Measurements from ENCODE around the gene ALDH8A1. TPM values are rescaled to one million over a fixed set of nuclear protein-coding genes. Genes with fewer than 3 reads are reported as not detected.
"Not testable (repeated sequence)": the region's sequence is repeated elsewhere in the genome, so short reads cannot be mapped to it uniquely, and the experiment has no call there.

ALDH8A1 gene
- total and polyA plus RNA-seq, 11 donors = 0.08 to 0.63 (median 0.23) TPM; not detected in 2

DNA sequence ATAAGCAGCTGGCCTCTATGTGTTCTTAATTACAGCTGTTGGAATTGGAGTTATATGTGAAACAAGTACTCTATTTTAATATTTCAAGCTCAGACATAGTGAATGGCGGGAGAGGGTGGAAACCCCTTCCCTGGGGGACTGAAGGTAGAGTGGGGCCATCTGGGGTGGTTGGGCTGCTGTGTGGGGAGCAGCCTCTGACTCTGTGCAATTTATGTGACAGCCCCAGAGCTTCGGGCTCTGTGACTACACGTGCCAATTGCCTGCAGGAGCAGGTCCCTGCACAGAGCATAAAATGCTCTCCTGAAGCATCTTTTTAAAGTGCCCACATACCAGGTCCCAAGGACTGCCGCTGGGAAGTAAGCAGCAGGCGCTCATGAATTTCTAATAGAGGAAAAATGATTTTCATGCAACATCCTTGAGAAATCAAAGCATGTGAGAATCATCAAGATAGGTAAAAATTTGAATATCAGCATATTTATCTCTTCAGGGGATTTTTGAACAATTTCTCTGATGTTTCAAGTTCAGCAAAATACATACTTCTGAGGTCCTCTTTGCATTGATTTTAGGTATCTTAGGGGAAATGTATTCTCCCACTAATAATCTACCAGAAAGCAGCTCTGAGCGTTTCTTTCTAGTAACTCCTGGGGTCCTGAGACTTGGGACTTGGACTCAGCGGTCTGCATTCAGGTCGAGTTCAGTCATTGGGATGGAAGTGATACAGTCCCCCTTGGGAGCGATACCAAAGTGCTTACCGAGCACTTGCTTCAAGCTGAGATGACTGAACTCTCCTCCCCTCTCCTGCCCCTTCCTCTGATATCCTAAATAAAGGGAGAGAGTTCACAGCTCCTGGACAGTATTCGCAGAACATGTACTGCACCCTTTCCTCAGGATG, 40.0 kb downstream of the ALDH8A1 start:
- TF ChIP-seq, protein P1, sequence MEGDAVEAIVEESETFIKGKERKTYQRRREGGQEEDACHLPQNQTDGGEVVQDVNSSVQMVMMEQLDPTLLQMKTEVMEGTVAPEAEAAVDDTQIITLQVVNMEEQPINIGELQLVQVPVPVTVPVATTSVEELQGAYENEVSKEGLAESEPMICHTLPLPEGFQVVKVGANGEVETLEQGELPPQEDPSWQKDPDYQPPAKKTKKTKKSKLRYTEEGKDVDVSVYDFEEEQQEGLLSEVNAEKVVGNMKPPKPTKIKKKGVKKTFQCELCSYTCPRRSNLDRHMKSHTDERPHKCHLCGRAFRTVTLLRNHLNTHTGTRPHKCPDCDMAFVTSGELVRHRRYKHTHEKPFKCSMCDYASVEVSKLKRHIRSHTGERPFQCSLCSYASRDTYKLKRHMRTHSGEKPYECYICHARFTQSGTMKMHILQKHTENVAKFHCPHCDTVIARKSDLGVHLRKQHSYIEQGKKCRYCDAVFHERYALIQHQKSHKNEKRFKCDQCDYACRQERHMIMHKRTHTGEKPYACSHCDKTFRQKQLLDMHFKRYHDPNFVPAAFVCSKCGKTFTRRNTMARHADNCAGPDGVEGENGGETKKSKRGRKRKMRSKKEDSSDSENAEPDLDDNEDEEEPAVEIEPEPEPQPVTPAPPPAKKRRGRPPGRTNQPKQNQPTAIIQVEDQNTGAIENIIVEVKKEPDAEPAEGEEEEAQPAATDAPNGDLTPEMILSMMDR (IDR thresholded peaks at IDR 0.05) = no peak
- TF ChIP-seq POLR2A (IDR thresholded peaks at IDR 0.05) = no peak
- no peak for ATAC-seq
- Histone ChIP-seq H3K27ac (no peak overlapping the region), H3K9me3 (no peaks in the 10 kb centered on the region), H3K4me1 (peaks cover 0 to 18% (median 0%) of the 10 kb centered on the region in 12 donors), H3K27me3 (no peaks in the 10 kb centered on the region), H3K36me3 (no peaks in the 10 kb centered on the region), H3K4me3 (no peak overlapping the region)
- no peak for DNase-seq
- intact Hi-C loops (cut with DNase I) = no loop called here
- 47 to 56% (median 49%) methylated on average over 11 of the region's 11 CpGs for WGBS, 4 donors

DNA sequence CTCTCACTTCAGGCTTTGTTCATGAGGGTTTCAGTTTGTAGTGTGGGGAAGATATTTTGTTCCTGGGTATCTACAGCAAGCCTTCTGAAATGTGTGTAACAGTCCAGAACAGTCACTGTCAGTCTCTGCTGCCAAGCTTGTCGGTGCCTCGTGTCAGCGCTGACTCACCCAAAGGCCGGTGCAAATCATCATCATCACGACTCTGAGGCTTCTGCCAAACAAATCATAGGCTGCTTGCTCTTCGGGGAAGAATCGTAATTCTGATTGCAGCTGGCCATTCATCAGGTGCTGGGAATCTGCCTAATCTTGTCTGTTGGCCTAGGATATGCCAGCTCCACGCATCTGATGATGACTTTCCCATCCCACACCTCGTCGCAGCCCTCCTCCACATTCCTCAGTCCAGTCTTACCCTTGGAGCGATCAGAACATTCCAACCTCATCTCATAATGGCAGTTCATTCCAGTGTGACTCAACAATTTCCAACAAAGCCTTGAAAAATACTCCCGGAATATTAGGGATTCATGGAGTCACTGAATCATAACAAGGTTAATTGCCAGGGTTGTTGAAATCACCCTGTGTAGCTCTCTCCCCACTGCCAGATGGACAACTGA, 40.9 kb downstream of the ALDH8A1 start:
- Histone ChIP-seq H3K9me3 (no peaks in the 10 kb centered on the region), H3K27ac (peak overlapping the region in 6 of 12 donors; percentile 21 to 60 (median 32)), H3K27me3 (no peaks in the 10 kb centered on the region), H3K4me1 (peaks cover 0 to 18% (median 0%) of the 10 kb centered on the region in 12 donors), H3K4me3 (peak overlapping the region in 2 of 12 donors; percentile 16 to 21), H3K36me3 (no peaks in the 10 kb centered on the region)
- intact Hi-C loops (cut with DNase I) = no loop called here
- WGBS, 4 donors = 39 to 66% (median 54%) methylated on average over 10 to 12 of the region's 12 CpGs
- ATAC-seq (peak; percentile 81 to 97 (median 93)), DNase-seq (peak; percentile 47 to 79 (median 68))
- TF ChIP-seq POLR2A (IDR thresholded peaks at IDR 0.05) = no peak
- TF ChIP-seq, protein P1 (IDR thresholded peaks at IDR 0.05) = no peak

DNA sequence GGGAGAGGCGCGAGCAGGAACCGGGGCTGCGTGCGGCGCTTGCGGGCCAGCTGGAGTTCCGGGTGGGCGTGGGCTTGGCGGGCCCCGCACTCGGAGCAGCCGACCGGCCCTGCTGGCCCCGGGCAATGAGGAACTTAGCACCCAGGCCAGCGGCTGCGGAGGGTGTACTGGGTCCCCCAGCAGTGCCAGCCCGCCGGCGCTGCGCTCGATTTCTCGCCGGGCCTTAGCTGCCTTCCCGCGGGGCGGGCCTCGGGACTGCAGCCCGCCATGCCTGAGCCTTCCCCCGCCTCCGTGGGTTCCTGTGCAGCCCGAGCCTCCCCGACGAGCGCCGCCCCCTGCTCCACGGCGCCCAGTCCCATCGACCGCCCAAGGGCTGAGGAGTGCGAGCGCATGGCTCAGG, 45.2 kb downstream of the ALDH8A1 start:
- DNase-seq; H3K27me3 ChIP-seq; intact Hi-C loops (cut with DNase I); ATAC-seq; H3K9me3 ChIP-seq; H3K27ac ChIP-seq; H3K4me3 ChIP-seq; H3K36me3 ChIP-seq: not testable (repeated sequence)
- 96 to 100% (median 98%) methylated on average over 7 to 42 of the region's 42 CpGs for WGBS, 4 donors
- peaks cover 0 to 17% (median 0%) of the 10 kb centered on the region in 12 donors for H3K4me1 ChIP-seq

DNA sequence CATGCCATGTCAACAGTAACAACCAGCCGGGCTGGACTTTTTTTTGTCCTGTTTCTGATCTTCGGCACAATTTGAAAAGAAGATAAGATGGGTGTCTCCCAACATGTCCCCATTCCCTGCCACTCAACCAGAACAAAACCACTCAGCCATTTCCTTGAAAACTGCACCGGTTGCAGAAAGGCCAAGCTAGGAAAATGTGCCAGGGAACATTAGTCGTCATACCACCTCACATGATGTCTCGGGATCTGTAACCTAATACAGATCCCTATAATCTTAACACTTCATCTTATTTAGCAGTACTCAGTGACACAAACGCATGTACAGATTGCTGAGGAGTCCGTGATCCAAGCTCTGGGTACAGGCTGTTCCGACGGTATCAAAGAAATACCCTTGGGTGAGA, 46.5 kb downstream of the ALDH8A1 start:
- DNase-seq (no peak), ATAC-seq (no peak)
- no peaks in the 10 kb centered on the region for H3K36me3 ChIP-seq
- H3K27me3 ChIP-seq = no peaks in the 10 kb centered on the region
- peaks cover 0 to 4% (median 0%) of the 10 kb centered on the region in 12 donors for H3K4me1 ChIP-seq
- H3K4me3 ChIP-seq = no peak overlapping the region
- TF ChIP-seq, protein P1 (IDR thresholded peaks at IDR 0.05) = no peak
- TF ChIP-seq POLR2A (IDR thresholded peaks at IDR 0.05) = no peak
- no peaks in the 10 kb centered on the region for H3K9me3 ChIP-seq
- WGBS, 4 donors = 65 to 87% (median 81%) methylated on average over 9 of the region's 9 CpGs
- intact Hi-C loops (cut with DNase I) = no loop called here
- no peak overlapping the region for H3K27ac ChIP-seq
